ENCODE data around the gene SNX21.

GRCh38 chr20:45863543-45864470 is 30.2 kb downstream of the SNX21 start:
- TF ChIP-seq CTCF (IDR thresholded peaks at IDR 0.05) = no peak
- TF ChIP-seq EP300 (IDR thresholded peaks at IDR 0.05) = no peak
- TF ChIP-seq POLR2A (IDR thresholded peaks at IDR 0.05) = no peak
- TF ChIP-seq POLR2AphosphoS5 (IDR thresholded peaks at IDR 0.05) = no peak
